ENCODE measurements around the gene EYS. TPM values are rescaled to one million over a fixed set of nuclear protein-coding genes. Genes with fewer than 3 reads are reported as not detected.

Gene EYS
- polyA plus RNA-seq, 1 of the 3 experiments (the other 2 are of a cell fraction) = 0.05 TPM

- no peak for TF ChIP-seq USF2 (IDR thresholded peaks at IDR 0.05; ENCODE audit: borderline replicate concordance, low read depth, low read length)
- no peak for TF ChIP-seq NFIC (IDR thresholded peaks at IDR 0.05; ENCODE audit: borderline replicate concordance)
Measured at GRCh38 chr6:65262241-65262640, 444.8 kb downstream of the EYS start (continued).

GRCh38 chr6:65259982-65260381 is 447.0 kb downstream of the EYS start:
- DNase-seq = no peak
- H3K4me3 ChIP-seq (ENCODE audit: low read depth in 2 of 2, low read length in 1 of 2) = no peak overlapping the region
- H3K27ac ChIP-seq (ENCODE audit: low read depth in 2 of 2, low read length in 1 of 2) = no peak overlapping the region
- no peaks in the 10 kb centered on the region for H3K9me2 ChIP-seq
- no peak for TF ChIP-seq REST (IDR thresholded peaks at IDR 0.05; ENCODE audit: low read depth, low read length)
- no peak for TF ChIP-seq EZH2phosphoT487 (IDR thresholded peaks at IDR 0.05; ENCODE audit: borderline replicate concordance, low read depth)
- no peak for TF ChIP-seq IRF3 (IDR thresholded peaks at IDR 0.05; ENCODE audit: low read depth, low read length)
- TF ChIP-seq PBX3 (IDR thresholded peaks at IDR 0.05) = no peak
- no peak for TF ChIP-seq TCF12 (IDR thresholded peaks at IDR 0.05)
- no peak for TF ChIP-seq RAD21 (IDR thresholded peaks at IDR 0.05; ENCODE audit: low read length)
- no peak for TF ChIP-seq GABPA (IDR thresholded peaks at IDR 0.05; ENCODE audit: low read depth)
- no peak for TF ChIP-seq TAF1 (IDR thresholded peaks at IDR 0.05; ENCODE audit: borderline replicate concordance, low read depth, low read length)
- no peak for TF ChIP-seq GATA2 (CRISPR knock-in tag; IDR thresholded peaks at IDR 0.05)
- TF ChIP-seq CTCF (IDR thresholded peaks at IDR 0.05) = no peak
- no peak overlapping the region for H3K4me2 ChIP-seq
- ChIA-PET POLR2A (no interaction called here), CTCF (no interaction called here)
- 55% methylated on average over 5 of the region's 5 CpGs for WGBS (ENCODE audit: low lambda C conversion rate)
- H3K9me3 ChIP-seq = no peaks in the 10 kb centered on the region
- no peaks in the 10 kb centered on the region for H4K20me1 ChIP-seq (ENCODE audit: insufficient read depth)
- H2AFZ ChIP-seq (ENCODE audit: low read depth) = no peak overlapping the region
- H3K36me3 ChIP-seq (replicated peaks in 1 of 2; ENCODE audit: control insufficient read depth in 1 of 2, insufficient read depth in 2 of 2, low read length in 1 of 2) = no peaks in the 10 kb centered on the region
- no peaks in the 10 kb centered on the region for H3K27me3 ChIP-seq (ENCODE audit: insufficient read depth)
- H3K79me2 ChIP-seq (ENCODE audit: insufficient read depth) = no peaks in the 10 kb centered on the region
- H3K4me1 ChIP-seq (ENCODE audit: control insufficient read depth in 1 of 2, insufficient read depth in 2 of 2, low read depth in 1 of 2, low read length in 1 of 2) = no peaks in the 10 kb centered on the region
- no peaks in the 10 kb centered on the region for H3F3A ChIP-seq (replicated peaks; ENCODE audit: insufficient read depth)
- H3K9ac ChIP-seq = no peak overlapping the region

Measured in SK-N-SH (cell line).